Endothelial cell of umbilical vein (primary cell): Measurements from ENCODE around the gene CACNA1S. TPM values are rescaled to one million over a fixed set of nuclear protein-coding genes. Genes with fewer than 3 reads are reported as not detected.

Source experiments
- BruUV-seq: library from RNA; stranded (reverse); fragments of 400-500 nt; replicated peaks from 2 replicates; lab custom pipeline; 2021; lab: Mats Ljungman, UMichigan
- CTCF ChIA-PET: fragments of 300-600, 350-600 bp; sonication (Branson Sonifier 250); formaldehyde crosslinking; loops from one replicate; lab custom pipeline; 2021; ENCODE audit warnings: antibody characterized with exemption, inconsistent platforms; lab: Charles Lee
- POLR2A ChIA-PET: fragments of 300-600, 350-600 bp; sonication (Branson Sonifier 250); formaldehyde crosslinking; loops from one replicate; lab custom pipeline; 2021; ENCODE audit warnings: antibody characterized with exemption, inconsistent platforms; lab: Charles Lee
- DNase-seq: peaks from one replicate; pipeline ENCODE4 v3.0.0-alpha.2; 2011; ENCODE audit warnings: low read depth, low spot score
- FAIRE-seq: peaks from 2 replicates; lab custom pipeline; 2011; peaks lifted over from hg19 to GRCh38; lab: Jason Lieb, UNC
- H2AFZ ChIP-seq: 2 replicates; pipeline ENCODE4 v1.6.0; 2012; ENCODE audit warnings: low read depth, low read length, control low read depth, inconsistent platforms
- H3K27ac ChIP-seq: 2 replicates; pipeline ENCODE4 v1.5.1; 2011; ENCODE audit warnings: low read depth, mild to moderate bottlenecking, control low read depth, low read length, moderate library complexity; ENCODE audit not compliant: insufficient read depth
- H3K27me3 ChIP-seq, 2 experiments: 2 replicates each; pipeline versions ENCODE4 v1.6.0 to v1.6.1; 2011; ENCODE audit warnings: low read length in 2 of 2, mixed read lengths in 1 of 2; ENCODE audit not compliant: control insufficient read depth in 2 of 2, insufficient read depth in 2 of 2
- H3K36me3 ChIP-seq, 2 experiments: 2 replicates in 1 of 2; 3 replicates in 1 of 2; pipeline ENCODE4 v1.5.1; 2011; ENCODE audit warnings: low read length in 2 of 2, mild to moderate bottlenecking in 1 of 2, moderate library complexity in 1 of 2; ENCODE audit not compliant: control insufficient read depth in 2 of 2, insufficient read depth in 2 of 2; ENCODE audit errors: extremely low read depth in 1 of 2
- H3K4me1 ChIP-seq: 3 replicates; pipeline ENCODE4 v1.5.1; 2011; ENCODE audit warnings: mild to moderate bottlenecking, low read length; ENCODE audit not compliant: control insufficient read depth, insufficient read depth; ENCODE audit errors: extremely low read depth
- H3K4me2 ChIP-seq: 2 replicates; pipeline ENCODE4 v1.6.1; 2011; ENCODE audit warnings: low read length, control low read depth, mixed read lengths; ENCODE audit not compliant: insufficient read depth
- H3K4me3 ChIP-seq, 3 experiments: fragments of 200-600 bp in 1 of 3; sonication (generic), shearing (Covaris generic) in 1 of 3; replicated peaks in 1 of 3; 2 replicates each; pipeline ENCODE4 v1.5.1; 2011 to 2016; ENCODE audit warnings: control low read depth in 3 of 3, low read length in 3 of 3, mild to moderate bottlenecking in 2 of 3, inconsistent platforms in 1 of 3, low read depth in 1 of 3, moderate library complexity in 1 of 3; ENCODE audit not compliant: insufficient read depth in 1 of 3
- H3K79me2 ChIP-seq: 2 replicates; pipeline ENCODE4 v1.6.0; 2012; ENCODE audit warnings: low read length, inconsistent platforms; ENCODE audit not compliant: control insufficient read depth, insufficient read depth
- H3K9ac ChIP-seq: replicated peaks from 2 replicates; pipeline ENCODE3; 2011; ENCODE audit warnings: low read length, control low read depth; ENCODE audit not compliant: insufficient read depth; ENCODE audit errors: extremely low read depth
- H3K9me1 ChIP-seq: replicated peaks from 3 replicates; pipeline ENCODE4 v1.6.0; 2011; ENCODE audit warnings: mild to moderate bottlenecking, low read length; ENCODE audit not compliant: control insufficient read depth, insufficient read depth; ENCODE audit errors: extremely low read depth
- H3K9me3 ChIP-seq: replicated peaks from 2 replicates; pipeline ENCODE4 v1.5.1; 2012; ENCODE audit warnings: low read length, inconsistent platforms; ENCODE audit not compliant: control insufficient read depth, insufficient read depth
- H4K20me1 ChIP-seq: replicated peaks from 2 replicates; pipeline ENCODE3; 2011; ENCODE audit warnings: mild to moderate bottlenecking, low read length; ENCODE audit not compliant: control insufficient read depth, insufficient read depth; ENCODE audit errors: extremely low read depth
- FOS ChIP-seq: IDR thresholded peaks from 2 replicates; pipeline ENCODE4 v1.6.1; 2011; ENCODE audit warnings: mild to moderate bottlenecking, low read length, moderate library complexity, borderline replicate concordance; ENCODE audit not compliant: insufficient read depth
- JUN ChIP-seq: IDR thresholded peaks from 2 replicates; pipeline ENCODE4 v1.6.1; 2011; ENCODE audit warnings: borderline replicate concordance, low read depth; ENCODE audit not compliant: insufficient read length, insufficient read depth
- MYC ChIP-seq: IDR thresholded peaks from one replicate; pipeline ENCODE4 v1.6.1; 2011; ENCODE audit warnings: mild to moderate bottlenecking, low read depth, low read length
- POLR2A ChIP-seq: IDR thresholded peaks from 2 replicates; pipeline ENCODE4 v1.6.1; 2012; ENCODE audit warnings: low read depth, mild to moderate bottlenecking, control low read depth, low read length
- dilution Hi-C: fragments of 300-500 bp; cut with MboI; formaldehyde crosslinking; loops from one replicate; pipeline ENCODE4 v1.15.0; 2019; ENCODE audit warnings: low sequenced_read_pairs; ENCODE audit not compliant: extremely low pct_ligation_motif_present
- intact Hi-C: fragments of 100-400 bp; cut with micrococcal nuclease; formaldehyde crosslinking; loops from one replicate; pipeline ENCODE4 v1.10.0; 2022
- polyA plus RNA-seq, 4 experiments: library from polyadenylated mRNA; depleted of rRNA in 3 of 4; stranded (reverse) in 3 of 4; unstranded in 1 of 4; fragments of >200 nt; gene quantifications; 2 replicates each; pipeline versions ENCODE4 v1.2.1 to v1.2.3, GENCODE V29; 2011 to 2012; ENCODE audit warnings: missing spikeins in 1 of 4
- total RNA-seq: library from RNA; stranded (reverse); gene quantifications from 2 replicates; pipeline ENCODE4 v1.2.3, GENCODE V29; 2021
- TF ChIP-seq, protein P1 (sequence below), 2 donors: IDR thresholded peaks; 1 replicate in 1 of 2; 2 replicates in 1 of 2; pipeline ENCODE4 v1.5.1; 2011; ENCODE audit warnings: low read length in 2 of 2, mild to moderate bottlenecking in 2 of 2, moderate library complexity in 2 of 2, control low read depth in 1 of 2, inconsistent platforms in 1 of 2, low read depth in 1 of 2; ENCODE audit not compliant: insufficient read depth in 1 of 2; ENCODE audit errors: extremely low read depth in 1 of 2

The CACNA1S gene
- total and polyA plus RNA-seq, 2 donors (not counting 3 experiments of a cell fraction or from before 2014, with no cell fraction given): not detected

DNA sequence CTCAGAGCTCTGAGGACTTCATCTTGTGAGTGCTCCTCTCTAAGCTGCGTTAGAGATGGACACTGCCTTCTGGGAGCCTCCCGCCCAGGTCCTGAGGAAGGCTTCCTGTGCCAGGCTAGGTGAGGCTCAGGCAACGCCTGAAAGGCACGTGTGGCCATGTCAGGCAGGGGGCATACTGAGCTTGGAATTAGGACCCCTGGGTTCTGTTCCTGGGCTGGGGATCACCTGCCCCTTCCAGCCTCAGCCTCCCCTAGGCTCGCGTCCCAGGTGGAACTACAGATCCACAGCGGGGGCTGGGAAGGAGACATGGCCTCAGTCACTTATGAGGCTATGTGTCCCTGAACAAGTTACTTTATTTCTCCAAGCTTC lies 24.8 kb upstream of the CACNA1S start:
- no peak overlapping the region for H3K27ac ChIP-seq
- CTCF ChIA-PET: interaction anchor here (0.9 to 2.1 kb wide), 2 partner anchors 18 to 51 kb away, joined by 3 to 9 read pairs; no protein-coding TSS in a partner anchor
- BruUV-seq: no TSS peak
- no peak overlapping the region for H3K9ac ChIP-seq
- H3K79me2 ChIP-seq: no peaks in the 10 kb centered on the region
- H3K27me3 ChIP-seq: no peaks in the 10 kb centered on the region
- no peak overlapping the region for H3K4me3 ChIP-seq
- no peak overlapping the region for H3K4me2 ChIP-seq
- TF ChIP-seq FOS (no peak), POLR2A (no peak), JUN (no peak), MYC (no peak)
- POLR2A ChIA-PET: no interaction called here
- FAIRE-seq: no peak
- no peaks in the 10 kb centered on the region for H4K20me1 ChIP-seq
- no peaks in the 10 kb centered on the region for H3K4me1 ChIP-seq
- intact Hi-C loops: no loop called here
- no peak for DNase-seq
- dilution Hi-C loops: no loop called here
- no peaks in the 10 kb centered on the region for H3K9me3 ChIP-seq
- H3K36me3 ChIP-seq: peaks cover 0 to 23% of the 10 kb centered on the region in 2 experiments
- no peaks in the 10 kb centered on the region for H3K9me1 ChIP-seq
- no peak overlapping the region for H2AFZ ChIP-seq

DNA sequence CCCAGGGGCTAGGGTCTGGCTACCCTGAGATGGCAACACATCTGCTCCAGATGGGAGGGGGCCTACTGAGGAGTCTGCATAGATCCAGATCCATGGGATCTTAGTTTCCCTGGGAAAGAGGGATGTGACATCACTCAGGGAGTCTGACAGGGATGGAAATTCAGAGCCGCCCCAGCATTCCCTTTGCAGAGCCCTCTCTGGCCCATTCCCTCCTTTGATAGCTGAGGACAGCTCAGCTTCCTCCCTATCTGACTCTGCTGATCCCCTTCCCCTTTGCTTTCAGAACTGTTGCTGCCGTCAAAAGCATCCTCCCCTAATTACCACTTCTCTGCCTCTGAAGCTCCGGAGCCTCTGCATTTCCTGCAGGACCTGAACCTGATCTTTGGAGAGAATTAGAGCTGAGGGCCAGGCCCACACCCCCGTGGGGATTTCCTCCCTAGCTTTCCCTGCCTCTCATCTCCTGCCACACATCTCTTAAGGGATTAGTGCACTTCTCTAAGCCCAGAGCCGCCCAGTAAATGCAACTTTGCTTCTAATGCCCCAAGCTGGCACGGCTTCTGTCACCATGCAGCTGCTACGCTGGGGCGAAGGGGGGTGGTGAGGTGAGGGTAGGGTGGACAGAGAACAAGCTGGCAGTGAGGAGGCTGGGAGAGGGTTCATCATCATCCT lies 24.3 kb upstream of the CACNA1S start:
- Histone ChIP-seq H3K9me1 (no peaks in the 10 kb centered on the region), H3K4me2 (no peak overlapping the region), H3K36me3 (peaks cover 0 to 22% of the 10 kb centered on the region in 2 experiments), H4K20me1 (no peaks in the 10 kb centered on the region), H3K9me3 (no peaks in the 10 kb centered on the region), H3K27ac (no peak overlapping the region), H3K4me3 (no peak overlapping the region), H3K4me1 (no peaks in the 10 kb centered on the region), H3K9ac (no peak overlapping the region), H3K27me3 (no peaks in the 10 kb centered on the region), H2AFZ (no peak overlapping the region), H3K79me2 (no peaks in the 10 kb centered on the region)
- ChIA-PET POLR2A (no interaction called here), CTCF (interaction anchor here (0.9 to 2.1 kb wide), 3 partner anchors 17 to 50 kb away, joined by 3 to 9 read pairs (median 8); no protein-coding TSS in a partner anchor)
- dilution Hi-C loops: no loop called here
- no TSS peak for BruUV-seq
- TF ChIP-seq, protein P1, sequence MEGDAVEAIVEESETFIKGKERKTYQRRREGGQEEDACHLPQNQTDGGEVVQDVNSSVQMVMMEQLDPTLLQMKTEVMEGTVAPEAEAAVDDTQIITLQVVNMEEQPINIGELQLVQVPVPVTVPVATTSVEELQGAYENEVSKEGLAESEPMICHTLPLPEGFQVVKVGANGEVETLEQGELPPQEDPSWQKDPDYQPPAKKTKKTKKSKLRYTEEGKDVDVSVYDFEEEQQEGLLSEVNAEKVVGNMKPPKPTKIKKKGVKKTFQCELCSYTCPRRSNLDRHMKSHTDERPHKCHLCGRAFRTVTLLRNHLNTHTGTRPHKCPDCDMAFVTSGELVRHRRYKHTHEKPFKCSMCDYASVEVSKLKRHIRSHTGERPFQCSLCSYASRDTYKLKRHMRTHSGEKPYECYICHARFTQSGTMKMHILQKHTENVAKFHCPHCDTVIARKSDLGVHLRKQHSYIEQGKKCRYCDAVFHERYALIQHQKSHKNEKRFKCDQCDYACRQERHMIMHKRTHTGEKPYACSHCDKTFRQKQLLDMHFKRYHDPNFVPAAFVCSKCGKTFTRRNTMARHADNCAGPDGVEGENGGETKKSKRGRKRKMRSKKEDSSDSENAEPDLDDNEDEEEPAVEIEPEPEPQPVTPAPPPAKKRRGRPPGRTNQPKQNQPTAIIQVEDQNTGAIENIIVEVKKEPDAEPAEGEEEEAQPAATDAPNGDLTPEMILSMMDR (IDR thresholded peaks at IDR 0.05; ENCODE audit: extremely low read depth in 1 of 2, insufficient read depth in 1 of 2, low read depth in 1 of 2, low read length in 2 of 2): no peak
- no peak for TF ChIP-seq FOS
- intact Hi-C loops: no loop called here
- no peak for FAIRE-seq
- no peak for DNase-seq
